H1 (cell line): ENCODE results near the gene RBM19. TPM values are rescaled to one million over a fixed set of nuclear protein-coding genes. Genes with fewer than 3 reads are reported as not detected.

ENCODE experiments used
- polyA plus RNA-seq, 7 experiments: library from polyadenylated mRNA; depleted of rRNA in 3 of 7; stranded (reverse) in 5 of 7; unstranded in 2 of 7; fragments of >200 nt in 5 of 7; fragments of 200-250 nt in 2 of 7; gene quantifications; 1 replicate in 5 of 7; 2 replicates in 1 of 7; 4 replicates in 1 of 7; pipeline versions ENCODE4 v1.2.1 to v1.2.3, GENCODE V29; 2011 to 2013; ENCODE audit warnings: missing spikeins in 2 of 7, mixed read lengths in 2 of 7
- total RNA-seq: library from RNA; stranded (reverse); fragmentation: NEBNext Ultra II Directional; extraction: Animal tissue kit (Norgen Biotek cat#: 25700); gene quantifications from 2 replicates; pipeline ENCODE4 v1.2.1, GENCODE V29; 2021
- TF ChIP-seq, protein P1 (sequence below): IDR thresholded peaks from 2 replicates; pipeline ENCODE4 v1.6.1; 2011; ENCODE audit warnings: low read length, improper control_type of control experiment

Gene RBM19
- total and polyA plus RNA-seq, 2 of the 8 experiments (the other 6 are each of a cell fraction or from before 2014, with no cell fraction given): 23.4 to 61.9 TPM

GRCh38 chr12:113894697-113895096 lies 71.4 kb downstream of the RBM19 start (continued):
- TF ChIP-seq, protein P1, sequence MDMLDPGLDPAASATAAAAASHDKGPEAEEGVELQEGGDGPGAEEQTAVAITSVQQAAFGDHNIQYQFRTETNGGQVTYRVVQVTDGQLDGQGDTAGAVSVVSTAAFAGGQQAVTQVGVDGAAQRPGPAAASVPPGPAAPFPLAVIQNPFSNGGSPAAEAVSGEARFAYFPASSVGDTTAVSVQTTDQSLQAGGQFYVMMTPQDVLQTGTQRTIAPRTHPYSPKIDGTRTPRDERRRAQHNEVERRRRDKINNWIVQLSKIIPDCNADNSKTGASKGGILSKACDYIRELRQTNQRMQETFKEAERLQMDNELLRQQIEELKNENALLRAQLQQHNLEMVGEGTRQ: no peak
- TF ChIP-seq, all 59 proteins: peak for 0
